ENCODE results near the gene ZC3H15.
"Not testable (repeated sequence)": the region's sequence is repeated elsewhere in the genome, so short reads cannot be mapped to it uniquely, and the experiment has no call there.

Gene ZC3H15

DNA sequence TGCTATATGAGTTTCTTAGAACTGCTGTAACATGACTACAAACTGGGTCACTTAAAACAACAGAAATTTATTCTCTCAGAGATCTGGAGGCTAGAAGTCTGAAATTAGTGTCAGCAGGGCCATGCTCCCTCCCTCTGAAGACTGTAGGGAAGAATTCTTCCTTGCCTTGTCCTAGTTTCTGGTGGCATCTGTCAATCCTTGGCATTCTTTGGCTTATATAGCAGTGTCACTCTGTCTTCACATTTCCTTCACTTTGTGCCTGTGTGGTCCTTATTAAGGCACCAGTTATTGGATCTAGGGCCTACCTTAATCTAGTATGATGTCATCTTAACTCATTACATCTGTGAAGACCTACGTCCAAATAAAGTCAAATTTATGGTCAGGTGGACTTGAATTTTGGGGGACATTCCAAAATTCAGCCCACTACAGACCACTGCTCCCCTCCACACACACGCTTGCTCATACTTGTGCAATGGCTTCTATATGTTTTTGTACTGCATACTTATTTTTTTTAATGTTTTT lies 7.6 kb downstream of the ZC3H15 start:
- DNase-seq: no peak

DNA sequence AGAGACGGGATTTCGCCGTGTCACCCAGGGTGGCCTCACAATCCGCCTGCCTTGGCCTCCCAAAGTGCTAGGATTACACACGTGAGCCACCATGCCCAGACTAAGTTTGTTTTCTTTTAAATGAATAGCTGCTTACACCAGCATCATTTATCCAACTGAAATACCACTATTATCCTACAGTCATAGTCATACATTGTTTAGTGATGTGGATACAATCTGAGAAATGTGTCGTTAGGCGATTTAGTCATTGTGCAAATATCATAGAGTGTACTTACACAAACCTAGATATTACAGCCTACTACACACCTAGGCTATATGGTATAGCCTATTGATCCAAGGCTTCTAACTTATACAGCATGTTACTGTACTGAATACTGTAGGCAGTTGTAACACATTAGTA lies 10.3 kb downstream of the ZC3H15 start:
- DNase-seq: no peak

DNA sequence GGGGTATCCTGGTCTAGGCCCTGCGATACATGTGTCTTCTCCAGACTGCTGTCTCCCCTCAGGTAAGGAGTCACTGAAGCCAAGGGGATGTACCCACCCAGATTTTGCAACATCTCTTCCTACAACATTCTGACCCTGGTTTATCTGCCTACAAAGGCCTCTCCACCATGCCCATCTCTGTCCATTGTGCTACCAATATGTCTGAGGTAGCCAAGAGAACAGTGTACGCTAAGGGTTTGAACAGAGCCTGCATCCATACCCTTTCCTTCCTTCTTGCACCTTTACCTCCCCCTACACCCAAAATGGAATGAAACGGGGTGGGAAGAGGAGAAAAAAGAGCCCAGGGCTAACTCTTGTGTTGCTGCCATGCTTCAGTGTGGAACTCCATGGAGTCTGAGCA lies 11.9 kb downstream of the ZC3H15 start:
- no peak for DNase-seq

- no peak for DNase-seq
These were observed 12.8 kb downstream of the ZC3H15 start for GRCh38 chr2:186498834-186499233.

GRCh38 chr2:186503827-186504606 lies 18.0 kb downstream of the ZC3H15 start:
- no peak for DNase-seq

DNA sequence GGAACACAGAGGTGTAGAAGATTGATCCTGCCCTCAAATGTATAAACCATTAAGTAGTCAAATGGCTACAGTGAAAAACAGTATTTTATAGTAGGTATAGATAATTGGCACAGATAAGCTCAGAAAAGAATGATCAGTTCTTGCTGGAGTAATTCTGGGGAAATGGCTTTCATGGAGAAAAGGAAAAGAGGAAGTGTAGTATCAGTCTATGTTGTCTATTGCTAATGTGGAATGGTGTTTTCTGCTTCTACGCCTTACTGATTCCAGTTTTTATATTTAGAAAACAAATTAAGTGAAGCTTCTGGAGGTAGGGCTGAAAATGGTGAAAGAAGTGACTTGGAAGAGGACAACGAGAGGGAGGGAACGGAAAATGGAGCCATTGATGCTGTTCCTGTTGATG lies 22.2 kb downstream of the ZC3H15 start:
- no peak for DNase-seq

GRCh38 chr2:186515376-186515775 lies 29.3 kb downstream of the ZC3H15 start:
- no peak for DNase-seq

GRCh38 chr2:186516396-186516795 lies 30.3 kb downstream of the ZC3H15 start:
- DNase-seq: no peak

GRCh38 chr2:186517090-186517489 lies 31.0 kb downstream of the ZC3H15 start:
- no peak for DNase-seq

DNA sequence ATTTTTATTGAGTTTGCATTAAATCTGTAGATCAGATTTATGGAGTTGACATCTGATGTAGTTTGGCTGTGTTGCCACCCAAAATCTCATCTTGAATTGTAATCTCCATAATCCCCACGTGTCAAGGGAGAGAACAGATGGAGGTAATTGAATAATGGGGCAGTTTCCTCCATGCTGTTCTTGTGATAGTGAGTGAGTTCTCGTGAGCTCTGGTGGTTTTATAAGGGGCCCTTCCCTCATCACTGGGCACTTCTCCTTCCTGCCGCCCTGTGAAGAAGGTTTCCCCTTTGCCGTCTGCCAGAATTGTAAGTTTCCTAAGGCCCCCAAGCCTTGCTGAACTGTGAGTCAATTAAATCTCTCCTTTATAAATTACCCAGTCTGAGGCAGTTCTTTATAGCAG lies 32.2 kb downstream of the ZC3H15 start:
- DNase-seq: no peak

GRCh38 chr2:186518945-186519344 lies 32.9 kb downstream of the ZC3H15 start:
- no peak for DNase-seq

- not testable (repeated sequence) for DNase-seq
These were observed 35.6 kb downstream of the ZC3H15 start for GRCh38 chr2:186521570-186522153.

- no peak for DNase-seq
These were observed 36.4 kb downstream of the ZC3H15 start for GRCh38 chr2:186522450-186522849.

- DNase-seq: no peak
These were observed 37.7 kb downstream of the ZC3H15 start for GRCh38 chr2:186523791-186524190.

DNA sequence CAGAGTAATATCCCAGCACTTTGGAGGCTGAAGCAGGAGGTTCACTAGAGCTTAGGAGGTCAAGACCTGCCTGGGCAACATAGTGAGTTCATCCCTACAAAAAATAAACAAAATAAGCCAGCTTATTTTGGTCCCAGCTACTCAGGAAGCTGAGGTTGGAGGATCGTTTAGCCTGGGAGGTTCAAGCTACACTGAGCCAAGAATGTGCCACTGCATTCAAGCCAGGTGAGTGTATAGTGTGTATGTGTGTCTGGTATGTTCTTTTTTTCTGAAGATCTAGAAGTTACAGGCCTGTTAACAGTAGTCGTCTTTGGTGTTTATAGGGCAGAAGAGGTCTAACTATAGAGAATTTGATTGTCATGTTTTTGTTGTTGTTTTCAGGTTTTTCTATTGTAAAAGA lies 40.2 kb downstream of the ZC3H15 start:
- DNase-seq: no peak

DNA sequence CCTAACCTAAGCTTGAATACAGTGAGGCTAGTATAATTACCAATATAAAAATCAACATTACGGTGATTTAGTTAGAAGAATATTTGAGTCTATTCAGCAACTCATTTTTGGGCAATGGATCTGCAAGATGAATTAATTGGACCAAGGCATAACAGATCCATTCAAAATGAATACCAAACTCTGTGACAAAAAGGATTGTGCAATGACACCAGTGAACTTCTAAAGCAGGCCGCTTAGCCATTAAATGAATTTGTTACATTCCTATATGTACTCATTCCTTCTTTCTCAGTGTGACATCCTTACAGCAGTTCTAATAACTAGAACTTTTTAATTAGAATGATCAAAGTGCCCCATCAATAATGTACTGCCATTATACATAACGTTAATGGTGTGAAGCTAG lies 44.3 kb downstream of the ZC3H15 start:
- no peak for DNase-seq

- DNase-seq: no peak
These were observed 45.3 kb downstream of the ZC3H15 start for GRCh38 chr2:186531257-186531775.

- no peak for DNase-seq
These were observed 46.8 kb downstream of the ZC3H15 start for GRCh38 chr2:186532891-186533290.

GRCh38 chr2:186533717-186534116 lies 47.7 kb downstream of the ZC3H15 start:
- DNase-seq: no peak

- DNase-seq: no peak
These were observed 48.3 kb downstream of the ZC3H15 start for GRCh38 chr2:186534406-186534805.

DNA sequence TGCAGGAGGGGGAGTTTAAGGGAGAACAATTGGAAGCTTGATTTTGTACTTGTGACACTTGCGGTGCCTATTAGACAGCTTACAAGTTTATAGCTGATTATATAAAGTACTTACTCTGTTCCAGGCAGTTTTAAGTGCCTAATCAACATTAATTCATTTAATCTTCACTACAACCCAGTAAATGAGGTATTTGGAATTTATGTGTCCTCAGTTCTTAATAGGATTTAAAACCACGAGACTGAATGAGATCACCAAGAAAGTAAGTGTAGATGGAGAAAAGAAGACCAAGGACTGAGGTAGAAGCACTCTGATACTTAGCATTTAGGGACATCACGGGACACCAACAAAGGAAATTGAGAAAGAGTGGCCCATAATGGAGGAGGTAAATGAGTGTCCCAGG lies 49.8 kb downstream of the ZC3H15 start:
- no peak for DNase-seq

- no peak for DNase-seq
These were observed 51.0 kb downstream of the ZC3H15 start for GRCh38 chr2:186537019-186537418.

- no peak for DNase-seq
These were observed 54.9 kb downstream of the ZC3H15 start for GRCh38 chr2:186540941-186541340.

All from nucleus accumbens (tissue), 56 donors.